GM12872 (cell line): ENCODE measurements around the gene RNF19B.

Experiments
- CTCF ChIP-seq: IDR thresholded peaks from 3 replicates; pipeline ENCODE4 v1.5.1; 2011; ENCODE audit warnings: low read depth, mild to moderate bottlenecking, low read length, moderate library complexity; ENCODE audit not compliant: insufficient read depth

Gene RNF19B

DNA sequence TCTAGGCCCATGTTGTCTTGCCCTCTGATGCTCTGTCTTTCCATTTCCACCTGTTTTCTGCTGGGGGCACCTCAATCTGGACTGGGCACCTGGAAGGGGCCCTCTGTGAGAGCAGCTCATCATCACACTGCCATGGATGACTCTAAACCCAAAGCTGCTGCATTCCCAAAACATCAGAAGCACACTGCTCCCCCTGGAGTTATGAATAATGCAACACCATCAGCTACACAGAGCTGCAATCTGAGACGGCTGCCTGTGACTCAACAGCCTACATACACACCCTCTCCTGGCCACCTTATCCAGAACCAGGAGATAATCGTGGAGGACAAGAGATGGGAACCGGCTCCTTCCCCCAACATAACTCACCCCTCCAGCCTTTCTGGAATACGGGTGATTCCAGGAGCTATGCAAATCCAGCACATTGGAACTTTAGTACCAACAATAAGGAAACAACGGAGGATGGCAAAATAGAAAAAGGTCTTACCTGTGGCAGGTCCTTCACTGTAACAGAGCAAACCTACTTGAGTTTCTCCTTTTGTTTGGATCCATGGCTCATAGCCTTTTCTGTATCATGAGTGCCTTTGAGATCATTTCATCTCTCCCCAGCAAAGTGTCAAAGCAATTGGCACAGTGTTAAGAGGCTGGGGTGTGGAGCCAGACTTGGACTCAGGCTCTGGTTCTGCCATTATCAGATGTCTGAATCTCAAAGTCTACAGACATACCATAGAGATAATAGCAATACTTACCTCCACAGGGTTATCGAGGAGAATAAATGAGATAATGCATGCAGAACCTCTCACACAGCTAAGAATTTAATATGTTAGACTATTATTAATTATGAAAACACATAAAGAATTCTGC, 42.8 kb upstream of the RNF19B start:
- peak; percentile 30; the same call in 1 of the 3 replicates for TF ChIP-seq CTCF

GRCh38 chr1:33005838-33006421, 41.3 kb upstream of the RNF19B start:
- TF ChIP-seq CTCF, result no peak

DNA sequence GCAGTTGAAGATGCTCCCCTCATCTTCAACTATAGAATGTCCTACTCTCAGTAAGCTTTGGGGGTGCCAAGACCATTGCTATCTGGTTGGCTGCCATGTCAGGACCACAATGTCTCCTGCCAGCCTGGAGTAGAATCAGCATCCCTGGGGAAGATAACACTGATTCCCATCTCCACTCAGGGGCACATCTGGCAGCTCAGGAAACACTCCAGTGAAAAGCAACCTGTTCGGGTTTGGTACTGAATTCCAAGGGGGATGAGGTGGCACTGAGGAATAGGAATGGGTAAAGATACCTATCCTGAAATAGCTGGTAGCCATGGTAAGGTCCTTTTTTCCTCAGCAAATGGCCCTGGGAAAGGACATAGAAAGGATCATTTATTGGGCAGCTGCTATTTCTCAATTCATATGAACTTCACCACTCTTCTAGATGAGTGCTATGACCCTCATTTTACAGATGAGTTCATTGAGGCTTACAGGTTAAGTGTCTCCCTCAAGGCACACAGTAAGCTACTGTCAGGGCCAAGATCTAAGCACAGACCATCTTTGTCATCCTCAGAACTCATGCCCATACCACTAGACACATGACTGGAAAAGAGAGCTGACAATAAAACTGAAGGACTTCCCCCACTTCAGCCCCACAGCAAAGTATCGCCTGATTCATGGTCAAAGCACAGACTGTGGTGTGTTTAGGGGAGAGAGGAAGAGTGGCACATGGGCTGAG, 40.7 kb upstream of the RNF19B start:
- no peak for TF ChIP-seq CTCF

- no peak for TF ChIP-seq CTCF
Observed at GRCh38 chr1:33004613-33005012, 40.0 kb upstream of the RNF19B start.

DNA sequence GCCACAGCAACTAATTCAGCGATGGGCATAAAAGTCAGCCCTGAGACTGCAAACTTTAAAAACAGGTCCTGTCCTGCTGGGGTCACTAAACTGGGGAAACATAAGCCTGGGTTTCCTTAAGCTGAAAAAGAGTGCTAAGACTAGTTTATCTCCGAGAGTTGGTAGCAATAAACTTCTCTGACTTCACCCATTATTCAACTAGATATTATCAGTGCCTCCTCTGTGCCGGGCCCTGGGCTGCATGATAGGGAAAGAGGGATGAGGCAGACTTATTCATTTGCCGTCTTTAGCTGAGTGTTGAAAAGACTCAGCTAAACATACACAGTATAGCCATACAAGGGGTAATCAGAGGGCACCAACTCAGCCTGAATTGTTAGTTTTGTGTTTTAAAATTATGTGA, 39.0 kb upstream of the RNF19B start:
- TF ChIP-seq CTCF, result no peak

DNA sequence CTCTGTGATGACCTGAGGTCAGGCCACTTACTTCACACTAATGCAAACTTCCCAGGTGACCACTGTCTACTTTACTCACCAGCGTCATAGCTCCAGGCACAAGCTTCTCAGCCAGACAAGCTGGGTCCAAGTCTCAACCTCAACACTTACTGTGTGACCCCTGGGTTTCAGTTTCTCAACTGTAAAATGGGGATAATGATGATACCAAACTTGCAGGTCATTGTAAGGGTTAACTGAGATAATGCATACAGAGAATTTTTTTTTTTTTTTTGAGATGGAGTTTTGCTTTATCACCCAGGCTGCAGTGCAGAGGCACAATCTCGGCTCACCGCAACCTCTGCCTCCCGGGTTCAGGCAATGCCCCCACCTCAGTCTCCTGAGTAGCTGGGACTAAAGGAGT, 37.4 kb upstream of the RNF19B start:
- no peak for TF ChIP-seq CTCF

DNA sequence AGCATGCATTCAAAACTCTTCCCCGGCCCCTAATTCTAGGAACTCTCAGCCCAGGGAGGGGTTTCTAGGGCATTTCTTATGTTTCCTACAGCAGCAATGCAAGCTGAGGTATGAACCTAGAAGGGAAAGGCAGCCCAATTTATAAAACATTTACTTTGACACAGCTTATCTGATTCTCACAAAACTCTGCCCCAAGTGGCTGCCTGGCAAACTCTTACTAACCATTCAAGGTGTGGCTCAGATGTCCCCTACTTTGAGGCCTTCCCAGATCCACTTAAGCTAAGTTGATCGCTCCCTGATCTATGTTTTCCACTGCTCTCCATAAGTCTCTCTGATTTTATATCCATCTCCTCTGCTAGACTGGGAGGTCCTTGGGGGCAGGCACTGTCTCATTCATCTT, 36.7 kb upstream of the RNF19B start:
- TF ChIP-seq CTCF, result peak; percentile 55
